Measurements from ENCODE around the gene TSPAN8.

DNA sequence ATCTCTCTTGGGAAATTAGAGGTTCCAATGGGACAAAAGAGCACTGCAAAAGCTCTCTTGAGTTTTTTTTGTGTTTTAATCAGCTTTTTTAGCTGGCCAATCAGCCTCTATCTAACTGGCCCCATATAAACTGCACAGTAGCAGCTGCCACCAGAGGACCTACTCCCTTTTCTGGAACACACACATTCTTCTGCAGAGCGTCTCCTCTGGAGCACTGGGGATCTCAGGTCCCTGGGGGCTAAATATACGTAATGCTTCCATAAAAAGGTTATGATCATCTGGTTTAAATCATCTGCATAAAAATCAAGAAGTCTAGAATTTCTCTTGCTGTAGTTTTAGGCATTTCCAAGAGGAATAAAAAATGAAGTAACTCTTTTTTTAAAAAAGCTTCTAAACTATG, 32.3 kb downstream of the TSPAN8 start:
- TF ChIP-seq, protein P1, sequence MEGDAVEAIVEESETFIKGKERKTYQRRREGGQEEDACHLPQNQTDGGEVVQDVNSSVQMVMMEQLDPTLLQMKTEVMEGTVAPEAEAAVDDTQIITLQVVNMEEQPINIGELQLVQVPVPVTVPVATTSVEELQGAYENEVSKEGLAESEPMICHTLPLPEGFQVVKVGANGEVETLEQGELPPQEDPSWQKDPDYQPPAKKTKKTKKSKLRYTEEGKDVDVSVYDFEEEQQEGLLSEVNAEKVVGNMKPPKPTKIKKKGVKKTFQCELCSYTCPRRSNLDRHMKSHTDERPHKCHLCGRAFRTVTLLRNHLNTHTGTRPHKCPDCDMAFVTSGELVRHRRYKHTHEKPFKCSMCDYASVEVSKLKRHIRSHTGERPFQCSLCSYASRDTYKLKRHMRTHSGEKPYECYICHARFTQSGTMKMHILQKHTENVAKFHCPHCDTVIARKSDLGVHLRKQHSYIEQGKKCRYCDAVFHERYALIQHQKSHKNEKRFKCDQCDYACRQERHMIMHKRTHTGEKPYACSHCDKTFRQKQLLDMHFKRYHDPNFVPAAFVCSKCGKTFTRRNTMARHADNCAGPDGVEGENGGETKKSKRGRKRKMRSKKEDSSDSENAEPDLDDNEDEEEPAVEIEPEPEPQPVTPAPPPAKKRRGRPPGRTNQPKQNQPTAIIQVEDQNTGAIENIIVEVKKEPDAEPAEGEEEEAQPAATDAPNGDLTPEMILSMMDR (IDR thresholded peaks at IDR 0.05), result peak in 1 of 7 experiments; percentile 30
- no peak for TF ChIP-seq POLR2A (IDR thresholded peaks at IDR 0.05)

Measured in body of pancreas (tissue), 4 donors.